H1 (cell line): ENCODE measurements around the gene ZYG11B. TPM values are rescaled to one million over a fixed set of nuclear protein-coding genes. Genes with fewer than 3 reads are reported as not detected.

ENCODE experiments used
- CTCF ChIA-PET: fragments of 300-600 bp; sonication (Branson Sonifier 250); formaldehyde crosslinking; loops from one replicate; lab custom pipeline; 2021; ENCODE audit not compliant: partially characterized antibody; lab: Charles Lee
- POLR2A ChIA-PET: fragments of 300-600 bp; sonication (Branson Sonifier 250); formaldehyde crosslinking; loops from one replicate; lab custom pipeline; 2021; ENCODE audit warnings: inconsistent platforms; ENCODE audit not compliant: partially characterized antibody; lab: Charles Lee
- DNase-seq, 2 experiments: peaks; one replicate each; pipeline versions ENCODE4 v3.0.0 to v3.0.0-alpha.2; 2010 to 2022; ENCODE audit warnings: low spot score in 2 of 2, low read depth in 1 of 2, mixed read lengths in 1 of 2
- FAIRE-seq: peaks from 2 replicates; lab custom pipeline; 2011; peaks lifted over from hg19 to GRCh38; lab: Jason Lieb, UNC
- H2AFZ ChIP-seq: 2 replicates; pipeline ENCODE4 v1.8.1; 2012; ENCODE audit warnings: low read length, inconsistent platforms
- H2AK5ac ChIP-seq: 2 replicates; pipeline ENCODE4 v1.6.1; 2013; ENCODE audit warnings: low read depth, low read length
- H2BK120ac ChIP-seq: replicated peaks from 2 replicates; pipeline ENCODE3; 2013; ENCODE audit warnings: low read depth, low read length, inconsistent platforms
- H2BK12ac ChIP-seq: 2 replicates; pipeline ENCODE4 v1.6.1; 2013; ENCODE audit warnings: low read depth, low read length
- H2BK15ac ChIP-seq: 2 replicates; pipeline ENCODE4 v1.6.1; 2013; ENCODE audit warnings: low read length
- H2BK20ac ChIP-seq: 2 replicates; pipeline ENCODE4 v1.6.1; 2013; ENCODE audit warnings: low read length
- H2BK5ac ChIP-seq: 2 replicates; pipeline ENCODE4 v1.6.1; 2013; ENCODE audit warnings: low read depth, low read length
- H3K14ac ChIP-seq: 2 replicates; pipeline ENCODE4 v1.6.1; 2013; ENCODE audit warnings: inconsistent platforms; ENCODE audit not compliant: insufficient read length
- H3K18ac ChIP-seq: 2 replicates; pipeline ENCODE4 v1.6.1; 2013; ENCODE audit warnings: low read length; ENCODE audit errors: extremely low read depth
- H3K23ac ChIP-seq: 2 replicates; pipeline ENCODE4 v1.6.1; 2013; ENCODE audit warnings: inconsistent platforms; ENCODE audit not compliant: insufficient read length
- H3K23me2 ChIP-seq: 2 replicates; pipeline ENCODE4 v1.6.1; 2013; ENCODE audit warnings: low read depth, low read length
- H3K27ac ChIP-seq: 2 replicates; pipeline ENCODE4 v1.6.1; 2011; ENCODE audit warnings: low read depth, low read length, inconsistent platforms
- H3K27me3 ChIP-seq, 4 experiments: replicated peaks in 1 of 4; 1 replicate in 1 of 4; 2 replicates in 3 of 4; pipeline versions ENCODE4 v1.6.1 to v1.8.1; 2011 to 2013; ENCODE audit warnings: low read length in 3 of 4, mild to moderate bottlenecking in 3 of 4, inconsistent platforms in 2 of 4, mixed read lengths in 2 of 4, moderate library complexity in 1 of 4; ENCODE audit not compliant: control insufficient read depth in 3 of 4, insufficient read depth in 3 of 4; ENCODE audit errors: extremely low read depth in 1 of 4
- H3K36me3 ChIP-seq, 4 experiments: 2 replicates each; pipeline versions ENCODE4 v1.6.1 to v1.8.1; 2011 to 2013; ENCODE audit warnings: mild to moderate bottlenecking in 4 of 4, low read length in 3 of 4, moderate library complexity in 2 of 4, control low read depth in 1 of 4, inconsistent platforms in 1 of 4; ENCODE audit not compliant: insufficient read depth in 4 of 4, control insufficient read depth in 2 of 4
- H3K4ac ChIP-seq: replicated peaks from 2 replicates; pipeline ENCODE3; 2013; ENCODE audit warnings: low read length, low read depth, mixed read lengths, inconsistent platforms; ENCODE audit not compliant: insufficient read length
- H3K4me1 ChIP-seq, 4 experiments: replicated peaks in 1 of 4; 1 replicate in 1 of 4; 2 replicates in 3 of 4; pipeline versions ENCODE4 v1.6.1 to v1.8.1; 2011 to 2013; ENCODE audit warnings: low read length in 3 of 4, inconsistent platforms in 2 of 4, mixed read lengths in 1 of 4; ENCODE audit not compliant: insufficient read depth in 4 of 4, control insufficient read depth in 3 of 4
- H3K4me2 ChIP-seq, 2 experiments: 2 replicates each; pipeline versions ENCODE4 v1.6.1 to v1.8.1; 2011 to 2013; ENCODE audit warnings: low read depth in 2 of 2, low read length in 2 of 2, control low read depth in 1 of 2, inconsistent platforms in 1 of 2, mild to moderate bottlenecking in 1 of 2; ENCODE audit not compliant: insufficient read depth in 1 of 2
- H3K4me3 ChIP-seq, 4 experiments: fragments of 200-600, 300-600 bp in 1 of 4; sonication (generic), shearing (Covaris generic), sonication (Bioruptor Twin) in 1 of 4; 2 replicates each; pipeline versions ENCODE4 v1.5.1 to v1.8.1; 2011 to 2016; ENCODE audit warnings: low read length in 4 of 4, low read depth in 3 of 4, control low read depth in 2 of 4, inconsistent platforms in 2 of 4, mild to moderate bottlenecking in 2 of 4, mixed read lengths in 1 of 4, moderate library complexity in 1 of 4; ENCODE audit not compliant: insufficient read depth in 2 of 4; ENCODE audit errors: extremely low read depth in 1 of 4
- H3K56ac ChIP-seq: replicated peaks from 2 replicates; pipeline ENCODE3; 2013; ENCODE audit warnings: low read depth, mild to moderate bottlenecking, mixed read lengths, low read length, inconsistent platforms; ENCODE audit not compliant: insufficient read length
- H3K79me1 ChIP-seq: 2 replicates; pipeline ENCODE4 v1.6.1; 2013; ENCODE audit warnings: low read depth, low read length, control low read depth
- H3K79me2 ChIP-seq, 2 experiments: 2 replicates each; pipeline versions ENCODE4 v1.6.1 to v1.8.1; 2012 to 2013; ENCODE audit warnings: low read length in 2 of 2, mild to moderate bottlenecking in 2 of 2, inconsistent platforms in 1 of 2; ENCODE audit not compliant: insufficient read depth in 2 of 2, control insufficient read depth in 1 of 2
- H3K9ac ChIP-seq, 4 experiments: replicated peaks in 1 of 4; 1 replicate in 1 of 4; 2 replicates in 3 of 4; pipeline versions ENCODE4 v1.6.1 to v1.8.1; 2011 to 2013; ENCODE audit warnings: low read depth in 3 of 4, low read length in 3 of 4, control low read depth in 2 of 4, mild to moderate bottlenecking in 2 of 4, moderate library complexity in 2 of 4, inconsistent platforms in 1 of 4; ENCODE audit errors: extremely low read depth in 1 of 4
- H3K9me3 ChIP-seq, 2 experiments: 2 replicates each; pipeline versions ENCODE4 v1.6.1 to v1.8.1; 2012 to 2013; ENCODE audit warnings: mild to moderate bottlenecking in 2 of 2, moderate library complexity in 2 of 2, control low read depth in 1 of 2, inconsistent platforms in 1 of 2, low read depth in 1 of 2, low read length in 1 of 2, mixed read lengths in 1 of 2; ENCODE audit not compliant: insufficient read depth in 2 of 2
- H4K20me1 ChIP-seq, 2 experiments: replicated peaks in 1 of 2; 2 replicates each; pipeline versions ENCODE3 to v1.8.1; 2011 to 2013; ENCODE audit warnings: inconsistent platforms in 2 of 2, low read length in 2 of 2, mild to moderate bottlenecking in 1 of 2; ENCODE audit not compliant: insufficient read depth in 2 of 2, control insufficient read depth in 1 of 2
- H4K5ac ChIP-seq: 2 replicates; pipeline ENCODE4 v1.6.1; 2013; ENCODE audit warnings: low read length, low read depth, mixed read lengths, inconsistent platforms; ENCODE audit not compliant: insufficient read length
- H4K8ac ChIP-seq: 2 replicates; pipeline ENCODE4 v1.8.0; 2013; ENCODE audit warnings: mild to moderate bottlenecking, moderate library complexity, low read length, inconsistent platforms; ENCODE audit not compliant: insufficient read depth; ENCODE audit errors: extremely low read depth
- H4K91ac ChIP-seq: replicated peaks from 2 replicates; pipeline ENCODE3; 2013; ENCODE audit warnings: low read length, mixed read lengths, inconsistent platforms; ENCODE audit not compliant: insufficient read length
- ASH2L ChIP-seq: fragments of 200-600, 300-600 bp; sonication (generic); IDR thresholded peaks from one replicate; pipeline ENCODE4 v1.7.1; 2017; ENCODE audit warnings: low read length
- CBX5 ChIP-seq: fragments of 300-800, 300-1000 bp; sonication (generic); IDR thresholded peaks from 2 replicates; pipeline ENCODE4 v1.7.1; 2016; ENCODE audit warnings: antibody characterized with exemption, low read length, low read depth
- CREB1 ChIP-seq: IDR thresholded peaks from 2 replicates; pipeline ENCODE4 v1.6.1; 2012; ENCODE audit warnings: inconsistent platforms
- E2F6 ChIP-seq: IDR thresholded peaks from 2 replicates; pipeline ENCODE4 v1.6.1; 2012; ENCODE audit warnings: inconsistent platforms
- MAFK ChIP-seq: IDR thresholded peaks from 2 replicates; pipeline ENCODE4 v1.6.1; 2012; ENCODE audit warnings: low read depth, mild to moderate bottlenecking, improper control_type of control experiment, low read length
- PHF8 ChIP-seq: fragments of 200-600 bp; sonication (generic); conservative IDR thresholded peaks from 2 replicates; pipeline ENCODE4 v1.7.1; 2012; ENCODE audit warnings: low read depth, mild to moderate bottlenecking, inconsistent platforms, low read length, moderate library complexity
- RAD21 ChIP-seq, 2 experiments: IDR thresholded peaks in 1 of 2; conservative IDR thresholded peaks in 1 of 2; 2 replicates each; pipeline ENCODE4 v1.6.1; 2011; ENCODE audit warnings: low read depth in 2 of 2, low read length in 2 of 2, improper control_type of control experiment in 1 of 2, inconsistent platforms in 1 of 2, mild to moderate bottlenecking in 1 of 2, moderate library complexity in 1 of 2
- RNF2 ChIP-seq: fragments of 200-900, 300-1000 bp; sonication (generic); IDR thresholded peaks from 2 replicates; pipeline ENCODE4 v1.7.1; 2016; ENCODE audit warnings: borderline replicate concordance, low read depth, mild to moderate bottlenecking, antibody characterized with exemption, low read length; ENCODE audit not compliant: poor library complexity, severe bottlenecking; ENCODE audit errors: missing control alignments
- TAF1 ChIP-seq: IDR thresholded peaks from 2 replicates; pipeline ENCODE4 v1.6.1; 2011; ENCODE audit warnings: mild to moderate bottlenecking, low read depth, low read length
- YY1 ChIP-seq: IDR thresholded peaks from 2 replicates; pipeline ENCODE4 v1.6.1; 2011; ENCODE audit warnings: low read depth, mild to moderate bottlenecking, low read length
- WGBS, 2 experiments: shearing (Covaris generic) in 1 of 2; methylation state at CpG; one replicate each; pipeline versions ENCODE4 v1.1.6 to v1.1.7; 2013 to 2015; ENCODE audit warnings: low lambda C conversion rate in 2 of 2, mixed read lengths in 2 of 2, inconsistent platforms in 1 of 2, low coverage in 1 of 2, missing lambda C conversion rate in 1 of 2; ENCODE audit not compliant: insufficient replicate concordance in 2 of 2, insufficient coverage in 1 of 2, insufficient read length in 1 of 2; ENCODE audit errors: extremely low coverage in 1 of 2, missing lambda C conversion rate in 1 of 2; 5-methylcytosine and 5-hydroxymethylcytosine counted together
- polyA plus RNA-seq, 7 experiments: library from polyadenylated mRNA; depleted of rRNA in 3 of 7; stranded (reverse) in 5 of 7; unstranded in 2 of 7; fragments of >200 nt in 5 of 7; fragments of 200-250 nt in 2 of 7; gene quantifications; 1 replicate in 5 of 7; 2 replicates in 1 of 7; 4 replicates in 1 of 7; pipeline versions ENCODE4 v1.2.1 to v1.2.3, GENCODE V29; 2011 to 2013; ENCODE audit warnings: missing spikeins in 2 of 7, mixed read lengths in 2 of 7
- total RNA-seq: library from RNA; stranded (reverse); fragmentation: NEBNext Ultra II Directional; extraction: Animal tissue kit (Norgen Biotek cat#: 25700); gene quantifications from 2 replicates; pipeline ENCODE4 v1.2.1, GENCODE V29; 2021

Gene ZYG11B
- total and polyA plus RNA-seq, 2 of the 8 experiments (the other 6 are each of a cell fraction or from before 2014, with no cell fraction given): 4.4 to 20.9 TPM

- Histone ChIP-seq H3K27me3 (peaks cover 11 to 26% (median 20%) of the 10 kb centered on the region in 4 experiments), H4K91ac (peak within 1 kb of the TSS; percentile 89), H3K56ac (peak within 1 kb of the TSS; percentile 30), H3K4me3 (peak within 1 kb of the TSS; percentile 62 to 74 (median 68)), H4K20me1 (peaks cover 0 to 2% of the 10 kb centered on the region in 2 experiments), H2AFZ (peak within 1 kb of the TSS; percentile 25; the same call in 1 of the 2 replicates), H3K79me2 (no peaks in the 10 kb centered on the region), H3K36me3 (no peaks in the 10 kb centered on the region), H3K4me2 (peak within 1 kb of the TSS; percentile 83 to 91), H2BK5ac (peak within 1 kb of the TSS; percentile 52; the same call in 1 of the 2 replicates), H3K9me3 (no peaks in the 10 kb centered on the region), H3K9ac (peak within 1 kb of the TSS in 3 of 4 experiments; percentile 38 to 54 (median 40); a peak in 5 of 7 replicates), H2BK12ac (peak within 1 kb of the TSS; percentile 94), H3K4ac (no peak within 1 kb of the TSS), H3K4me1 (peaks cover 0 to 2% (median under 1%) of the 10 kb centered on the region in 4 experiments; a peak in 4 of 7 replicates), H3K14ac (no peak within 1 kb of the TSS), H4K5ac (no peak within 1 kb of the TSS), H2BK20ac (peak within 1 kb of the TSS; percentile 61; the same call in 1 of the 2 replicates), H2BK120ac (no peak within 1 kb of the TSS), H3K23me2 (peaks cover 7% of the 10 kb centered on the region; the same call in 1 of the 2 replicates), H3K27ac (no peak within 1 kb of the TSS), H3K18ac (peak within 1 kb of the TSS; percentile 95), H3K23ac (no peak within 1 kb of the TSS), H4K8ac (peak within 1 kb of the TSS; percentile 80), H2AK5ac (no peak within 1 kb of the TSS), H2BK15ac (peak within 1 kb of the TSS; percentile 61; the same call in 1 of the 2 replicates), H3K79me1 (no peaks in the 10 kb centered on the region)
- ChIA-PET CTCF (interaction anchor here (1.0 to 2.7 kb wide), 6 partner anchors 10 to 113 kb away, joined by 3 to 9 read pairs (median 5); partner anchors contain the start of gene ECHDC2), POLR2A (interaction anchor here (0.9 to 3.7 kb wide), 8 partner anchors 9 to 438 kb away, joined by 3 to 15 read pairs (median 4); partner anchors contain the start of genes ORC1 and PRPF38A)
- FAIRE-seq: no peak
- WGBS, 2 experiments: 3% methylated on average over 62 of the region's 88 CpGs; no CpG with 5 or more reads in 1 of the 2 experiments
- DNase-seq: peak; percentile 56 to 84
- TF ChIP-seq RNF2 (peak; percentile 18), MAFK (no peak), TAF1 (peak; percentile 19; the same call in 1 of the 2 replicates), CREB1 (peak; percentile 25), YY1 (no peak), ASH2L (peak; percentile 86), RAD21 (IDR thresholded peaks at IDR 0.05 in 1 of 2, conservative IDR thresholded peaks at IDR 0.05 in 1 of 2; ENCODE audit: low read depth in 2 of 2, low read length in 2 of 2) (peak in 1 of 2 experiments; percentile 6; a peak in 1 of 4 replicates), E2F6 (peak; percentile 96), CBX5 (no peak), PHF8 (0 out of 2 replicates have a peak, but pooled peaks have one; percentile 32)
These were observed 116.5 kb downstream of the ZYG11B start, which contains the start of gene ZYG11A for GRCh38 chr1:52842643-52843310. Gene ZYG11A, plus strand, starts transcription at chr1:52842760. Its CDS starts 124 bp downstream, at chr1:52842884.
